Type B pancreatic cell (in vitro differentiated cells): ENCODE measurements around the gene FUBP3. TPM values are rescaled to one million over a fixed set of nuclear protein-coding genes. Genes with fewer than 3 reads are reported as not detected.
A peak's percentile ranks its signal among the peaks of the same experiment; 100 is the strongest.

ENCODE experiments used
- DNase-seq: peaks from one replicate; pipeline ENCODE4 v3.0.0; 2021; ENCODE audit warnings: mixed read lengths; ENCODE audit not compliant: unreplicated experiment; ENCODE audit errors: extremely low spot score
- H3K27ac Mint-ChIP-seq: 2 replicates; pipeline ENCODE4 v1.8.0; 2021; ENCODE audit warnings: mild to moderate bottlenecking, mixed read lengths
- H3K27me3 Mint-ChIP-seq: 2 replicates; pipeline ENCODE4 v1.8.0; 2021; ENCODE audit warnings: mixed read lengths
- H3K36me3 Mint-ChIP-seq: 2 replicates; pipeline ENCODE4 v1.8.0; 2021; ENCODE audit warnings: mixed read lengths
- H3K4me1 Mint-ChIP-seq: one replicate; pipeline ENCODE4 v1.8.0; 2021; ENCODE audit warnings: mixed read lengths; ENCODE audit not compliant: unreplicated experiment
- H3K4me3 Mint-ChIP-seq: 2 replicates; pipeline ENCODE4 v1.8.0; 2021; ENCODE audit warnings: mild to moderate bottlenecking, mixed read lengths
- H3K9me3 Mint-ChIP-seq: 2 replicates; pipeline ENCODE4 v1.8.0; 2021; ENCODE audit warnings: mixed read lengths
- total RNA-seq: library from RNA; stranded (reverse); gene quantifications from 2 replicates; pipeline ENCODE4 v1.2.1, GENCODE V29; 2021; ENCODE audit warnings: low replicate concordance
- TF ChIP-seq, protein P1 (sequence below): fragments of 200-600 bp; sonication (generic); conservative IDR thresholded peaks from 2 replicates; pipeline ENCODE4 v1.5.0; 2021; ENCODE audit warnings: antibody characterized with exemption, mild to moderate bottlenecking

Gene FUBP3
- total RNA-seq, 1 donor from 2014 or later, result 59.3 TPM

DNA sequence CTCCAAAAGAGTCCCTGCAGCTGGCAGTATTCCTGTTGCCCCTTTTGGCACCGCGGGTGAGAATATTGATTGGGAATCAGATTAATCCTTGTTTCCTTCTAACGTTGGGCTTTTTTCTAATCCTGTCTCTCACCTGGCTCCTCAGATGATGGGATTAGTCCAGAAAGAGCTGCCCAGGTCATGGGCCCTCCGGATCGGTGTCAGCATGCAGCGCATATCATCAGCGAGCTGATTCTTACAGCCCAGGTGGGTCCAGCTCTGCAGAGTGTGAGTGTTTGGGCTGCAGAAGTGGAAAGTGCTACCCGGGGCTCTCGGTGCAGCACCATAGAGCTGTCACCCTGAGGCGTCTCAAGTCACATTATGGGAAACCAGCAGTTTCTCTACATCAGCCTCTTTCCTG lies 44.1 kb downstream of the FUBP3 start:
- Mint-ChIP-seq H3K27me3 (no peaks in the 10 kb centered on the region), H3K4me3 (no peak overlapping the region), H3K9me3 (no peaks in the 10 kb centered on the region), H3K36me3 (peaks cover 31% of the 10 kb centered on the region), H3K4me1 (no peaks in the 10 kb centered on the region), H3K27ac (no peak overlapping the region)
- no peak for DNase-seq
- TF ChIP-seq, protein P1, sequence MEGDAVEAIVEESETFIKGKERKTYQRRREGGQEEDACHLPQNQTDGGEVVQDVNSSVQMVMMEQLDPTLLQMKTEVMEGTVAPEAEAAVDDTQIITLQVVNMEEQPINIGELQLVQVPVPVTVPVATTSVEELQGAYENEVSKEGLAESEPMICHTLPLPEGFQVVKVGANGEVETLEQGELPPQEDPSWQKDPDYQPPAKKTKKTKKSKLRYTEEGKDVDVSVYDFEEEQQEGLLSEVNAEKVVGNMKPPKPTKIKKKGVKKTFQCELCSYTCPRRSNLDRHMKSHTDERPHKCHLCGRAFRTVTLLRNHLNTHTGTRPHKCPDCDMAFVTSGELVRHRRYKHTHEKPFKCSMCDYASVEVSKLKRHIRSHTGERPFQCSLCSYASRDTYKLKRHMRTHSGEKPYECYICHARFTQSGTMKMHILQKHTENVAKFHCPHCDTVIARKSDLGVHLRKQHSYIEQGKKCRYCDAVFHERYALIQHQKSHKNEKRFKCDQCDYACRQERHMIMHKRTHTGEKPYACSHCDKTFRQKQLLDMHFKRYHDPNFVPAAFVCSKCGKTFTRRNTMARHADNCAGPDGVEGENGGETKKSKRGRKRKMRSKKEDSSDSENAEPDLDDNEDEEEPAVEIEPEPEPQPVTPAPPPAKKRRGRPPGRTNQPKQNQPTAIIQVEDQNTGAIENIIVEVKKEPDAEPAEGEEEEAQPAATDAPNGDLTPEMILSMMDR, result no peak

DNA sequence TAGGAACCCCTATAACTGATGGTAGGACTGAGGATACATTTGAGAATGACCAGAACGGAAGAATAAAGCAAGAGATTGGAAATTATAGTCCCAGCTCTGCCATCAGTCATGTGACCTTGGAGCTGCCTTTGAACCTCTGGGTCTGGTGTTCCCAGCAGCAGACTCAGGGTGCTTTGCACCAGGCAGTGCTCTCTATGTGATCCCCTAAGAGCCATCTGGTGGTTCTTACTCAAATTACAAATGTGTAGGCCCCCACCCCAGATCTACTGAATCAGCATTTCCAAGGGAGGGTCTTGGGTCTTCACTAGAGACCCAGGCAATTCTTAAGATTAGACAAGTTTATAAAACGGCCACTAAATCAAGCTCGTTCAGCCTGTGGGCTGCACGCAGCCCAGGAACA lies 44.8 kb downstream of the FUBP3 start:
- Mint-ChIP-seq H3K27ac (no peak overlapping the region), H3K4me3 (no peak overlapping the region), H3K36me3 (peaks cover 31% of the 10 kb centered on the region), H3K9me3 (no peaks in the 10 kb centered on the region), H3K27me3 (no peaks in the 10 kb centered on the region), H3K4me1 (no peaks in the 10 kb centered on the region)
- TF ChIP-seq, protein P1, result no peak
- no peak for DNase-seq

DNA sequence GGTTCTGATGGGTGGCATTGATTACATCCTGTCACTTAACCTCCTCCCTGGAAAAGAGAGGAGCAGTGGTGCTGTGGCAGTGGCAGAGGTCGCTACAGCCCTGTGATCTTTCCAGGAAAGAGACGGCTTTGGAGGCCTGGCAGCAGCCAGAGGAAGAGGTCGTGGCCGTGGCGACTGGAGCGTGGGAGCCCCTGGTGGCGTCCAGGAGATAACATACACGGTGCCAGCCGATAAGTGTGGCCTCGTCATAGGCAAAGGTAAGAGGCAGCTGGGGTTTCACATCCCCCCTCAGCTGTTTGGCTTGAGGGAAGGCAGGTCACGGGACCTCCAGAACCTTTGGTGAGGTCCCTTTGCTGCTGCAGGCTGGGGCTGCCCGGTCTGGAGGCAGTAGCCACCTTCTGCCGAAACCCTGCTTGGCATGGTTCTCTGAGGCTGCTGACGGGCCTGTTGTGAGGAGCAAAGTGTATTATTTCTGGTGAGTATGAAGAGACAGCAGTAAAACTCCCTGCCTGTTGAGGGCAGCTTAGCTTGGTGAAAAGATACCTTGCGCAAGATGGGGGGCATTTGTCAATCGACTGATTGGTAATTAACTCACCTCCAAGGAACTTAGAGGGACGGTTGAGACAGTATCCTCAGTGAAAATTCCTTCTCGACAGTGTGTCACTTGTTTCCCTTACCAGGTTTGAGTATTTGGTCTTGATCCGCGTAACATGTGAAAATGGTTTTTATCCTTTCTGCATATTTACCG lies 47.0 kb downstream of the FUBP3 start:
- DNase-seq, result no peak
- H3K27me3 Mint-ChIP-seq, result no peaks in the 10 kb centered on the region
- TF ChIP-seq, protein P1, result peak; percentile 47
- no peaks in the 10 kb centered on the region for H3K9me3 Mint-ChIP-seq
- H3K27ac Mint-ChIP-seq, result peak overlapping the region; percentile 65
- no peaks in the 10 kb centered on the region for H3K4me1 Mint-ChIP-seq
- peaks cover 20% of the 10 kb centered on the region for H3K36me3 Mint-ChIP-seq
- H3K4me3 Mint-ChIP-seq, result no peak overlapping the region

DNA sequence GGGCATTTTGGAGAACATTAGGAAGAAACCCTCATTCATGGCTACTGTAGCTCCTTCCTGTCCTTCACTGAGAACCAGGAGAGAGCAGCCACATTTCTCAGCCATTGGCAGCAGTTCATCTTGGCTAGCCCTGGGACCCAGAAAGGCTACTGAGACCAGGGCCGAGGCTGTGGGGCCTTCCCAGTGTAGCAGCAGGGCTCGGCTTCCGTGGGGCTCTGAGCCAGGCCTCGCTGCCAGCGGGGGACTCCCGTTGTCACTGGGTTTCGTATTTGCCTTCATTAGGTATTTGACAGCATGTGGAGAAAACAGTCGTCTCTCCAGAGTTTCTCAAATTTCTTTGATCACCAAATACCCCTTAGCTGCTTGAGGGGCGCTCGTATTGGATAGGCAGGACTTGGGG lies 47.7 kb downstream of the FUBP3 start:
- no peak for DNase-seq
- Mint-ChIP-seq H3K36me3 (peaks cover 20% of the 10 kb centered on the region), H3K4me1 (no peaks in the 10 kb centered on the region), H3K27me3 (no peaks in the 10 kb centered on the region), H3K9me3 (no peaks in the 10 kb centered on the region), H3K4me3 (no peak overlapping the region), H3K27ac (no peak overlapping the region)
- TF ChIP-seq, protein P1, result no peak

DNA sequence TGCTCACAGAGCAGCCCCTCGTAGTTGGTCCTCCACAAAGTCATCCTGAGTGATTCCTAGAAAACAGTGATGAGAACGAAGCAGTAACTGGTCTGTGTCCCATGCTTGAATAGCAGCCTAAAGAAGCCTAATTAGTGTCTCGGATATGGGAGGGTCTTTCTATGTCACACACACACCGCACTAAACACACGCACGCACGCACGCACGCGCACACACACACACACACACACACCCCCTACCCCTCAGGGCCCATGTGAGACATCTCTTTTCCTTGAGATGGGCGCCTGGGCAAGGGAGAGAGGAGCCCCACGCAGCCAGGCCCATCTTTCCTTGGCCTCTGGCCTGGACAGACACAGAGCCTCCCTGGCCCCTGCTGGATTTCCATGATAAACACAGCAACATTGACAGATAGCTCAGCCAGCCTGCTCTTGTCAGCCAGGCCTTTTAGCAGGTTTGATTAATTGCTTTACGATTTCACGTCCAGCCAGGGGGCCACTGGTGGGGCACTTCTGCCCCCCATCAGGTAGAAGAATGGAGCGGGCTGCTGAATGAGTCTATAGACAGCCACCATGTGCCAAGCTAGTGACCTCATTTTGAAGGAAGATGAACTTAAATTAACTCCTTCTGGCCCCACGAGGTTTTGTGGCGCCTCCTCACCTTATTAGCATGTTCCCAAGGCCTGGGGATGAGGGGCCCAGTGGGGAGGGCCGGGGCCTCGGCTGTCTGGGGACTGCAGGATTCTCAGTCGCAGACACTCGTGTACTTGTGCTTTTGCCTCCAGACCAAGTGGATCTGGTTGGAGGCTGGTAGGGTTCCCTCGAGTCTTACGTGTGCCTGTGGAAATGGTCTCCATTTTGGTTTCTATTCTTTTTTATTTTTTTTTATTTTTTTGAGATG lies 48.8 kb downstream of the FUBP3 start:
- TF ChIP-seq, protein P1, result no peak
- no peak for DNase-seq
- Mint-ChIP-seq H3K27me3 (no peaks in the 10 kb centered on the region), H3K4me3 (no peak overlapping the region), H3K27ac (no peak overlapping the region), H3K36me3 (peaks cover 22% of the 10 kb centered on the region), H3K9me3 (no peaks in the 10 kb centered on the region), H3K4me1 (no peaks in the 10 kb centered on the region)
